ENCODE measurements around the gene RAB28. TPM values are rescaled to one million over a fixed set of nuclear protein-coding genes. Genes with fewer than 3 reads are reported as not detected.
"Not testable (repeated sequence)": the region's sequence is repeated elsewhere in the genome, so short reads cannot be mapped to it uniquely, and the experiment has no call there.

Gene RAB28
- total RNA-seq, 4 donors from 2014 or later, result 9.7 to 32.6 (median 21.2) TPM

- Histone ChIP-seq H3K4me3 (no peak overlapping the region), H3K27me3 (no peaks in the 10 kb centered on the region), H3K9me3 (no peaks in the 10 kb centered on the region), H3K27ac (no peak overlapping the region), H3K4me1 (no peaks in the 10 kb centered on the region), H3K36me3 (no peaks in the 10 kb centered on the region)
- TF ChIP-seq CTCF (IDR thresholded peaks at IDR 0.05) (no peak), POLR2A (IDR thresholded peaks at IDR 0.05) (no peak)
- DNase-seq, result no peak
- intact Hi-C loops (cut with DNase I; ENCODE audit: low total_unique reads), result no loop called here
These were observed 80.3 kb downstream of the RAB28 start for GRCh38 chr4:13403833-13404232.

GRCh38 chr4:13403326-13403725, 80.8 kb downstream of the RAB28 start:
- no peaks in the 10 kb centered on the region for H3K4me1 ChIP-seq
- no peaks in the 10 kb centered on the region for H3K36me3 ChIP-seq
- no peak for TF ChIP-seq CTCF (IDR thresholded peaks at IDR 0.05)
- TF ChIP-seq POLR2A (IDR thresholded peaks at IDR 0.05), result no peak
- DNase-seq, result no peak
- H3K27ac ChIP-seq, result no peak overlapping the region
- no peak overlapping the region for H3K4me3 ChIP-seq
- intact Hi-C loops (cut with DNase I; ENCODE audit: low total_unique reads), result no loop called here
- no peaks in the 10 kb centered on the region for H3K9me3 ChIP-seq
- no peaks in the 10 kb centered on the region for H3K27me3 ChIP-seq

- Histone ChIP-seq H3K4me1 (no peaks in the 10 kb centered on the region), H3K27ac (no peak overlapping the region), H3K27me3 (no peaks in the 10 kb centered on the region), H3K36me3 (no peaks in the 10 kb centered on the region), H3K4me3 (no peak overlapping the region), H3K9me3 (no peaks in the 10 kb centered on the region)
- TF ChIP-seq POLR2A (IDR thresholded peaks at IDR 0.05), result no peak
- TF ChIP-seq CTCF (IDR thresholded peaks at IDR 0.05), result no peak
- DNase-seq, result no peak
- intact Hi-C loops (cut with DNase I; ENCODE audit: low total_unique reads), result no loop called here
These were observed 84.9 kb downstream of the RAB28 start for GRCh38 chr4:13399257-13399656.

- no peaks in the 10 kb centered on the region for H3K4me1 ChIP-seq
- no peak overlapping the region for H3K4me3 ChIP-seq
- TF ChIP-seq POLR2A (IDR thresholded peaks at IDR 0.05) (no peak), CTCF (IDR thresholded peaks at IDR 0.05) (no peak)
- no peaks in the 10 kb centered on the region for H3K36me3 ChIP-seq
- H3K9me3 ChIP-seq, result no peaks in the 10 kb centered on the region
- no peaks in the 10 kb centered on the region for H3K27me3 ChIP-seq
- intact Hi-C loops (cut with DNase I; ENCODE audit: low total_unique reads), result no loop called here
- H3K27ac ChIP-seq, result no peak overlapping the region
- no peak for DNase-seq
These were observed 88.0 kb downstream of the RAB28 start for GRCh38 chr4:13396161-13396560.

- H3K36me3 ChIP-seq; H3K4me3 ChIP-seq; H3K4me1 ChIP-seq; H3K27ac ChIP-seq; H3K27me3 ChIP-seq; H3K9me3 ChIP-seq; DNase-seq; intact Hi-C loops (cut with DNase I; ENCODE audit: low total_unique reads): not testable (repeated sequence)
These were observed 94.2 kb downstream of the RAB28 start for GRCh38 chr4:13389901-13390300.

GRCh38 chr4:13386405-13387107, 97.6 kb downstream of the RAB28 start:
- Histone ChIP-seq H3K4me3 (no peak overlapping the region), H3K4me1 (no peaks in the 10 kb centered on the region), H3K36me3 (no peaks in the 10 kb centered on the region), H3K27me3 (no peaks in the 10 kb centered on the region), H3K27ac (no peak overlapping the region), H3K9me3 (no peaks in the 10 kb centered on the region)
- TF ChIP-seq CTCF (IDR thresholded peaks at IDR 0.05), result no peak
- no peak for TF ChIP-seq POLR2A (IDR thresholded peaks at IDR 0.05)
- no peak for DNase-seq
- intact Hi-C loops (cut with DNase I; ENCODE audit: low total_unique reads), result no loop called here

Measured in uterus (tissue), 4 donors.